ENCODE data around the gene PEX1.
"Not testable (repeated sequence)": the region's sequence is repeated elsewhere in the genome, so short reads cannot be mapped to it uniquely, and the experiment has no call there.

The PEX1 gene

DNA sequence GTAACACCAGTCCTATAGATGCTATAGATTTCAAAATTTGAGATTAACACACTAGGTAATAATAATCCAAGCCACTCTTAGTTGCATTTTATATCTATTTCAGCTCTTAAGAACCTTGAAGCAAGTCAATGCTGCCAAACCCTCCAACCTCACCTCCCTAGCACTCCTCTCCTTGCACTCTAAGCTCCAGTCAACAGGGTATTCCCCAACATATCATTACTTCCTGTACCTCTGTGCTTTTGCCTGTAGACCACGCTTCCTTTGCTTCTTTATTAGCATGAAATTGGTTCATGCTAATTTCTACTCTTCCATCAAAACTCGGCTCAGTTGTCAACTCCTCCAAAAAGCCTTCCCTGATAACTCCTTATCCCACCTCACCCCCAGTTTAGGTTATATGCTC is 24.6 kb downstream of the PEX1 start:
- DNase-seq = no peak

DNA sequence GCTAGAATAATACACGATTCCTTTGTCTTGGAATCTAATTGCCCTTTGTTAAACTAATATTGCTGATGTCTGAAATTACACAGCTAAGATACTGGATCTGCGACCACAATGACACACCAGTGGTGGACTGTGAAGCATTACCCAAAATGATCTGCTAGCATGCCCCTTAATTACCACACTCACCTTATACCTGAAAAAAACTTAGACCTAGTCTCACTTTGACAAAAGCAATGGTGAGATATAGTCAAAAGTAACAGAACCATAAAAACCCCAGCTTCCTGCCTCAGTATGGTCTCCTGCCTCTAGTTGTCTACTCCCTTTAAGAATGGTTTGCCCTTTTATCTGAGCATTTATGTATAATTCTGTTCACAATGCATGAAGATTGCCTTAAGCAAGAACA is 29.8 kb downstream of the PEX1 start:
- DNase-seq = no peak

DNA sequence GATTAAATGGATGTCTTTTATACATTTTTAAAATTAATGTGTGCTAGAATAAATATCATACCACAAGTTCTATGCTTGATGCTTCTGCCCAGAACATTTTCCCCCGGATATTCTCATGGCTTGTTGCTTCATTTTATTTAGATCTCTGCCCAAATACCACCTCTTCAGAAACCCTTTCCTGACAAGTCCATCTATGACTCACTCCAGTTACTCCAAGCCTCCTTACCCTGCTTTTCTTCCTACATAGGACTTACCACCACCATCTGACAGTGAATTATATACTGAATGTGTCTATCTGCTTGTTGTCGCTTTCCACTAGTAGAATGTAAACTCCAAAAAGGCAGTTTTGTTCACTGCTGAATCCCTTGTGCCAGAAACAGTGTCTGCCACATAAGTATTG is 31.4 kb downstream of the PEX1 start:
- DNase-seq = no peak

DNA sequence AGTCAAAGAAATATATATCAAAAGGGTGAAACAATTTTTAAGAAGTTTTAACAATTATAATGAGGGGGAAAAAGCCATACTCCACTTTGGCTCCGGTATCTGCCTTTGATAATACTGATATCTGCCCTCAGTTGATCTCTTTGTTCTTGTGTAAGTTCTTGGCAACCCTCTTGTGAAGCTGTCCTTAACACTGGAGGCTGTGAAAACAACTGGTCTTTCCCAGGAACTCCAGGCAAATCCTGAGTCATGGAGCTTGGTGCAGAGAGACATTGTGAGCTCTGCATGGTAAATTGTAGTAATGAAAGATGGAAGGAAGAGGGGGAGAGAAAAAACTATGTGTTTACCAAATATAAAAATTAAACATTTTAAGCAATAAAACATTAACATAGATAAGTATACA is 38.7 kb downstream of the PEX1 start:
- DNase-seq = no peak

DNA sequence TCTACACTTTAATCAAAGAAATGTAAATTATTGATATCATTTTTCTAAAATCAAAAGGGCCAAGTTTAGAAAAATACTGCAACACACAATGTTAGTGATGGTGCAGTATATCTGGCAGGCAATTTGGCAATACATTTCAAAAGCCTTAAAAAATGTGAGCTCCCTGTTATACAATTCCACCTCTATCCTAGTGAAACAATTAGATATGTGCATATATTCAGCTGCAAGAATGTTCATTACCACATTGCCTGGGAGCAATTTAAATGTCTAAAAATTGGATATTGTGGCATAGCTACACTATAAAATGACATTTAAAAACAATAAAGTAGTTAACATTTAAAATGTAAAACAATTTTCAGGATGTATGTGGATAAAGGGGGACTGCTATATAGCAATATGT is 40.5 kb downstream of the PEX1 start:
- DNase-seq = no peak

DNA sequence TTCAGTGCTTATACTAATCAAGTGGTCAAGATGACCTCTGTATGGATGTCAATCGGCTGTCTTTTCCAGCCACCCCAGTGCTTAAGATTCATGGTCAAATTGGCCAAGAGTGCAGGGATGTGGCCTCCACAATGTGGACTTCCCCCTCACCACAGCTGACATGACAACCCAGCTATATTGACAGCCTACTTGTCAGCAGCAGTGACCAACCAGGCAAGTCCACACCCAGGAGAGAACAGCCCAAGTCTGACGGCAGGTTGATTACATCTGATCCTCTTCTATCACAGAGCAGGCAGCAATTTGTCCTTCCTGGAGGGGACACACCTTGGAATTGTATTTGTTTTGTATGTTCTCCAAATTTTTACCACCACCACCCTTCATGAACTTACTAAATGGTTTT is 42.3 kb downstream of the PEX1 start:
- DNase-seq = no peak

DNA sequence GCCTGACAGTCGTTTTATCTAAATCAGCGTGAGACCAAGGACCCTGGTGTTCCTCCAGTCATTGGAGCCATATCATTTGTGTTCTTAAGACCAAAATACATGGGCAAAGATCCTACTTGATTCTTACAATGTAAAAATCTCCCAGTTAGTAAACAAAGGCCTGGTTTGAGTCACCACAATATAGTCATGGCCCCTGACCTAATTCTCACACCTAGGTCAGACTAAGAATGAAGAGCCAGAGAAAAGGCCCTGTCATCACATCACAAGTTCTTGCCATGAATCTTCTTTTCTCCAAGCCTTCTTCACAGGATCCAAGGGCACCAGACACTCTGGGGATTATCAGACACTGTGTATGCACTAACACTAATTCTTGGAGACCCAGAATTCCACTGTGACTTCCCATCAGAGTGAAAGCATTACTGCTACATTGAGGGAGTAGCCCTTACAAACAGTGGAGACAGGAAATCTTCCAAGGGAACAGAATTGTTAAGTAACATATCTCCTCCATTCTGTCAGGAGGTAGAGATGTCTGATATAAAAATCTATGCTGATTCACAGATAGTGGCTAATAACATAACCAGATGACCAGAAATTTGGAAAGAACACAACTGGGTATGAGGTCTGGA is 42.9 kb downstream of the PEX1 start:
- no peak for DNase-seq

DNA sequence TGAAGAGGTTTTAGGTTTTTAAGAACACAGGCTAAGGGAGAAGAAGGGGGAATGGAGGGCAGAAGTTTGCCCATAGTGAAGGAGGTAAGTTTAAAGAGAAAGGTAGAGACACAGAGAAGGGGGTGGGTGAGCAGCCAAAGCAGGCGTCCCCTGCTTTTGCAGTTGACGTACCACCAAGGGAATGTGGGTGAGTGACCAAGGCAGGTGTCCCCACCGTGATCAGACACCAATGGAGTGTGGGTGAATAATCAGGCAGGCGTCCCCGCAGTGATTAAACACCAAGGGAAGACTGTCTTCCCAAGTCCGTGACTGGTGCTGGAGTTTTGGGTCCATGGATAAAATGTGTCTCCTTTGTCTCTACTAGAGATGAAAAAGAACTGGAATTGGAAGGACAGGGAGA is 44.1 kb downstream of the PEX1 start:
- DNase-seq = not testable (repeated sequence)

DNA sequence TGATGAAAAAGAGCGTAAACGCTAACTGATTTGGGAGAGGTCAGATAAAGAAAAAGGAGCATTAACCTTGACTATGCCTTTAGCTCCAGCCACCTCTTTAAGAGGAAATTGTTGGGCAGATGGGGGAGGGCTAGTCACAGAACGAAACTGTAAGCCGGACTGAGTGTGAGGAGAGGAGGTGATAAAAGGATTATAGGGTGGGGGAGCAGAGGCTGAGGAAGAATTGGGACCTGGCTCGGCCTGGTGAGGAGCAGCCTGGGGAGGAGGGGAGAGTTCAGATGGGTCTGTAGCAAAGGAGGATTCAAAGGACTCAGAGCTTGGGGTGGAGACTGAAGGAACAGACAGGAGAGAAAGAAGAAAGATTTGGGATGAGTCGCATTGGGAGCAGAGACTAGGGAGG is 44.7 kb downstream of the PEX1 start:
- DNase-seq = not testable (repeated sequence)

DNA sequence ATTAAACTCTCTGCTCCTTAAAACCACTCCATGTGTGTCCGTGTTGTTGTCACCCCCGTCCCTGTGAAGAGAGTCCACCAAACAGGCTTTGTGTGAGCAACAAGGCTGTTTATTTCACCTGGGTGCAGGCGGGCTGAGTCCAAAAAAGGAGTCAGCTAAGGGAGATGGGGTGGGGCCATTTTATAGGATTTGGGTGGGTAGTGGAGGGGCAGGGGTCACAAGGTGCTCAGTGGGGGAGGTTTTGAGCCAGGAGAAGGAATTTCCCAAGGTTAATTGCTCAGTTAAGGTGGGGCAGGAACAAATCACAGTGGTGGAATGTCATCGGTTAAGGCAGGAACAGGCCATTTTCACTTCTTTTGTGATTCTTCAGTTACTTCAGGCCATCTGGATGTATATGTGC is 49.2 kb downstream of the PEX1 start:
- DNase-seq = not testable (repeated sequence)

DNA sequence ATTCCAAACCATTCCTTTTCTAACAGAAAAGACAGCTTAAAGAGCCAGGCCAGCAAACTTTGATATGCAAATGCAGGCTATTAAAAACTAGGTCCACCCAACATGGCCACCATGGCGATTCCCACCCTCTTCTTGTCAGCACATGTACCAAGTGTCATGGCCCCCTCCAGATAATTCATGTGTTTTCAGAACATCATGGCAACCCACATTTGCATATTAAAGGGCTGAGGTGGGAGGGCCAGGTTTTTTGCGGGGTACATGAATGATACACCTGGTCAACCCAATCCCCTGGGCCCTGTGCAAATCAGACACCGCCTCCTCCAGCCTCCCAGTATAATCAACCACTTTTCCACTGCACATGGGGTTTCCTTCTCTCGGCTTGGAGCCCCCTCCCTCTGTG is 49.6 kb downstream of the PEX1 start:
- DNase-seq = no peak

DNA sequence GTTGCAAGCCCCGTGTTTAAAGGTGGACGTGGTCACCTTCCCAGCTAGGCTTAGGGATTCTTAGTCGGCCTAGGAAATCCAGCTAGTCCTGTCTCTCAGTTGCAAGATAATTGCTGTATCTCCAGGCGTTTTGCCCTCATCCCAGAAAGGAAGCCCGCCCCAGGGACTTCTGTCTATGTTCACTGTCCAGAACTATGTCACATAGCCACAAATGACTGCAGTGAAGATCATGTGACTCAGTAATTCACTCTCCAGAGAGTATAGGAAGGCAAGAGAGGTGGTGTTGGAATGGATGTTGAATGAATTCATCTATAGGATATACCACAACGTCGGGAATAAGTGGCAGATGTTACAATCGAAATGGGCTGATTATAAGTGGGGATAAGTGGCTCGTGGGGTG is 50.2 kb downstream of the PEX1 start:
- DNase-seq = no peak

DNA sequence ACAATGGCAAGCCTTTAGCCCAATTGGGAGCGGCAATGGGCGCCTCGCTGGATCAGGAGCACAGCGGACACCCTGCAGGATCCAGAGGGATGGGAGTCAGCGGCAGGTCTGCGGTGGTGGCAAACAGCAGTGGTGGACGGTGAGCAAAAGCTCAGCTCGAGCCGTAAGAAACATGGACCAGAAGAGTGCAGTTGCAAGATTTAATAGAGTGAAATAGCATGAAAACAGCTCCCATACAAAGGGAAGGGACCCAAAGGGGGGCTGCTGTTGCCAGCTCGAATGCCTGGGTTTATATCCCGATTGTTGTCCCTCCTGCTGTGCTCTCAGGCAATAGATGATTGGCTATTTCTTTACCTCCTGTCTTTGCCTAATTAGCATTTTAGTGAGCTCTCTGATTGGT is 50.6 kb downstream of the PEX1 start, which contains the start of gene ERVW-1:
Gene ERVW-1, minus strand, starts transcription at position 266 of the 400 bp plus-strand sequence. CDS start 7,565 bp downstream, outside the sequence.
- DNase-seq = not testable (repeated sequence)

DNA sequence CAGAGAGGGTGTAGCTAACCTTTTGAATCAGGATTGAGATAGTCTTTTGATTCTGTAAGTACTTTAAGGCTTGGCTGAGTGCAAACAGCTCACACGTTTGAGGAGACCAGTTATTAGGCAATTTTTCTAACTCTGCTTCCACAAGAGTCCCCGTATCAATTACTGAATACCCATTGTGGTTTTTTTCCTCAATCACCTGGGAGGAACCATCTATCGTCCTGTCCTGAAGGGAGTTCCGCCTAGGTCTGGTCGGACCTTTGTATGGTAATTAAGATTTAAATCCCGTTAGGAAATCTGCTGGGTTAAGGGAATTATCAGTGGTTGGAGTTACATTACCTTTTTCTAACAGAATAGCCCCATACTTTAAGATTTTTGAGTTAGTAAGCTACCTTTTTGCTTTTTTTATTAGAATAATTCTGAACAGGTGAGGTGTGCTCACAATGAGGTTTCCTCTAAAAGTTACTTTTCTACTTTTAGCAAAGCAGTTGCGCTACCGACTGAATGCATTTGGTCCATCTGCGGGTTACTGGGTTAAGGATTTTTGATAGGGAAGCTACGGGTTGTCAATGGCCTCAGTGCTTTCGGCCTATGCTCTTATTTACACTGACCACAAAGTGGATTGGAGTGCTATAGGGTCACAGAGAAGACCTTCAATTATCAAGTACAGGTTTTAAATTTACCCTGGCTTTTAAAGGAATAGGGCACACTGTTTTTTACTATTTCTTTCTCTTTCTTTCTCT is 52.3 kb downstream of the PEX1 start:
- not testable (repeated sequence) for DNase-seq

DNA sequence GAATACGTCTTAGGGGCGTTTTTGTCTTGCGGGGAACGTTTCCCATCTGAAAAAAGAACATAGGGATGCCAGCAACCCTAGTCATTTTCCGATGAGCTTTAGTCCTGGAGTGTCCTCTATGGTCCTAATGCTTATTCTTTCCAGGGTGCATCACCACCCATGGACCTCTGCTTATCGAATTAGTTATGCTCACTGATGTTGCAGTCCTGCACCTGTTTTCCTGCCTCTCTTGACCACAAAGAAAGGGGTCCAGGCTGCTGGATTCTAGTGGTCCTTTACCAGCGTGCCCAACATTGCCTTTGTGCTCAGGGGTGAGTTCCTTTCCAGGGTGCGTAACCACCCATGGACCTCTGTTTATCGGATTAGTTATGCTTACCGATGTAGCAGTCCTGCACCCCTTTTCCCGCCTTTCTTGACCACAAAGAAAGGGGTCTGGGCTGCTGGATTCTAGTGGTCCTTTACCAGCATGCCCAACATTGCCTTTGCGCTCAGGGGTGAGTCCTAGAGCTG is 53.0 kb downstream of the PEX1 start:
- not testable (repeated sequence) for DNase-seq

DNA sequence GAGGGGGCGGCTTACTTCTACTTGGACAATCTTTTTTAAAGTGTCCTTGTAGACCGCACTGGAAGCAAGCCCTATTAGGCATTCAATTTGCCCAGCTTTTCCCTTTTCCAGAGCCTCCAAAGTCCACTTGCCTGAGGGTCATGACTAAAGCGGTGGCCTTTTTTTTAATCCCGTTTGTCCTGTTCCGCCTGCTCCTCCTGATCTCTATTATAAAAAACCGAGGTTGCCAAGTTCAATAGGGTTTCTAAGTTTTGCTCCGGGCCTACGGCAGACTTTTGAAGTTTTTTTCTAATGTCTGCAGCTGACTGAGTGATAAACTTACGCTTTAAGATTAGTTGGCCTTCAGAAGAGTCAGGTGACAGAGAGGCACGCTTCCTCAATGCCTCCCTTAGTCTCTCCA is 54.3 kb downstream of the PEX1 start:
- DNase-seq = not testable (repeated sequence)

DNA sequence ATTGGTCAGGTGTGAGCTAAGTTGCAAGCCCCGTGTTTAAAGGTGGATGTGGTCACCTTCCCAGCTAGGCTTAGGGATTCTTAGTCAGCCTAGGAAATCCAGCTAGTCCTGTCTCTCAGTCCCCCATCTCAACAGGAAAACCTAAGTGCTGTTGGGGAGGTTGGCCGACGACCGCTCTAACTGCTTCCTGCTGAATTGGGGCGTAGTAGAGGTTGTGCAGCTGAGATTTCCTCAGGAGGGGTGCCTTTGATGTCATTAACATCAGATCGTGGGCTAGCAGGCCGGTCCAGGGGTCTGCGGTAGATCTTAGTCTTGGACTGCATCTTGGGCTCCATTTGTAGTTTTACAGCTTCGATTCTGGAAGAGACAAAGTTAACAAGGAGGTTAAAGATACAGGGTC is 59.7 kb downstream of the PEX1 start:
- DNase-seq = not testable (repeated sequence)

DNA sequence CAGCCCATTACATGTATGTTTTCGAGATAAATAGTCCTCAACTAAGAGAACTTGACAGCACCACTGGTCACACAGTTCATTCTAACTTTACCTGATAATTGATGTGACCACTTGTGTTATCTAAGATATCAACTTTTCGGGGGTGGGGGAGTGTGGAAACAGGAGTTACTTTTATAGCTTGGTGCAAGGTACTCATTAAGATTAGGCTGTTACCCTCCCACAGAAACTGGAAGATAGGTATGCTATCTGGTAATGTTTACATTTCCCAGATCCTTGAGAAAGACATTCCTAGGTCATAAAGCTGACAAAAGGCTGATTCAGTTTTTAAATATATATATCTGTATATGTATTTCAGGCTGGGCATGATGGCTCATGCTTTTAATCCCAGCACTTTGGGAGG is 61.6 kb downstream of the PEX1 start:
- no peak for DNase-seq

DNA sequence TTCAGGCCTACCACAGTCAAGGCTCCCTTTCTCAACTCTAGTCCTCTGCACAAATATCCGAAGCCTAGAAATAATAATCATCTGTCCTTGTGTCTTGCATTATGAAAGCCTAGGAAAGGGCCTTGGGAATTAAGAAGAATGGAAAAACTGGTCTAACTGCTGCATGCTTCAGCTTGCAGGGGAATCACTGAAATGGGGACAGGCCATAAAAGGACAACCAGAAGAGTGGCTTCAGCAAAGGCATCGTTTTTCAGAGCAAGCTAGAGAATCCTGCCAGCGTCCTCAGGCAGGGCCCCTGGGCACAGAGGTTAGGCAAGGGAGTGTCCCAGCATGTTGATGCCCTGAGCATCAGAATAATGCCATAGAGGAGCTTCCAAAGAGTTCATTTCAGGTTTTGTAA is 63.8 kb downstream of the PEX1 start:
- DNase-seq = no peak

DNA sequence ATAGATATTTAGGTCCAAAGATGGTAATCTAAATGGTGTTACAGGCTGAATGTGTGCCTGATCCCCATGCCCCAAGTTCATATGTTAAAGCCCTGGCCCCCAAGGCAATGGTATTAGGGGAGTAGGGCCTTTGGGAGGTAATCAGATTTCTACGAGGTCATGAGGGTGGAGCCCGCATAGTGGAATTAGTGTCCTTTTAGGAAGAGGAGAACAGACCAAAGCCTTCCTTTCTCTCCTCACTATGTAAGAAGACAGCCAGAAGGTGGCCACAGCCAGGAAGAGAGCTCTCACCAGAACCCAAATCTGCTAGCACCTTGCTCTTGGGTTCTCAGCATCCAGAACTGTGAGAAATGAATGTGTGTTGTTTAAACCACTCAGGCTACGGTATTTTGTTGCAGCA is 65.8 kb downstream of the PEX1 start:
- no peak for DNase-seq

DNA sequence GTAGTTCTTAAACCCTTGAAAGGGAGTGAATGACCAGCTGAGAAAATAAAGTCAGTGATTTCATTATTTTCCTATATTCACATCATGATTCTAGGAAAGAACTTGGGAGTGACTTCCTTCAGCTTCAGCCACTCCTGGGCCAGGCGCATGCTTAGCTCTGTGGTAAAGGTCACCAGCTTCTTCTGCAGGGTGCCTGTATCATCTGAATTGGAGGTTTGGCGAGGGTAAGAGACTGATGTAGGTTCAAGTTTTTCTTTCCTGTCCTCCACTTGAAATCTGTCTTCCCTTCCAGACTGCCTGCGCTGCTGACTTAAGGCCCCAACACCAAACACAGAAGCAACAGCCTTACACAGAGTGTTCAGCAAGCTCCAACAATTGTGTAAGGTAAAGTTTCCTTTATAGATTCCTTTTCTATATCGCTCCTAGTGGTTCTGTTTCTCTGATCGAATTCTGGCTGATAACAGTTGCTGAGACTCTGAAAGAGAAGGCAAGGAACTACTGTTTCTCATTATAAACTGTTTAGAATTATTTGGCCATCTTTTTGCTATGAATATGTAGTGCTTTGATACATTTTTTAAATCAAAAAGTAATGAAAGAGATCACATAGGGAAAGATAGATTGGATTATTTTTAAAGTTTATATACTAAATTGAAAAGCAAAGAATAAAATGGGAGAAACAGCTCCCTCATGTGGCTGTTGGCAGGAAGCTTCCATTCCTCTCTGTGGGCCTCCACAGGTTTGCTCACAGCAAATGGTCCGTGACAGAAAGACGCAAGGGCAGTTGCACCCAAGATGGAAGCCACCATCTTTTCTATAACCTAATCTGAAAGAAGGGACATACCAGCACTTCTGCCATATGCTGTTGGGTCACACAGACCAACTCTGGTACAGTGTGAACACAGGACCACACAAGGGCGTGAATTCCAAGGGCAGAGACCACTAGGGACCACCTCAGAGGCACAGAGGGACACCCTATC is 67.0 kb downstream of the PEX1 start:
- DNase-seq = peak; percentile 71 to 78

DNA sequence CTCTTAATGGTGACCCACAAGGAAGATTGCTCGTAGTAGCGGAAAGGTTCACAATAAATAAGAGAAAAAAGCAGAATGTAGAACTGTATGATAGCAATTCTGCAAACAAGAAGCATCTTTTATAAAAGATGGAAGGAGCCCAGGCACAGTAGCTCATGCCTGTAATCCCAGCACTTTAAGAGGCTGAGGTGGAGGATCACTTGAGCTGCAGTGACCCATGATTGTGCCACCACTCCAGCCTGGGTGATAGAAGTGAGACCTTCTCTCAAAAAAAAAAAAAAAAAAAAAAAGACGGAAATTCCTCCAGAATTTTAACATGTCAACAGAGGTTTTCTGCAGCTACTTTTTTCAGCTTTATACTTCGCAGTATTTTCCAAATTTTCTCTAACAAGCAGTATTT is 67.8 kb downstream of the PEX1 start:
- DNase-seq = no peak

DNA sequence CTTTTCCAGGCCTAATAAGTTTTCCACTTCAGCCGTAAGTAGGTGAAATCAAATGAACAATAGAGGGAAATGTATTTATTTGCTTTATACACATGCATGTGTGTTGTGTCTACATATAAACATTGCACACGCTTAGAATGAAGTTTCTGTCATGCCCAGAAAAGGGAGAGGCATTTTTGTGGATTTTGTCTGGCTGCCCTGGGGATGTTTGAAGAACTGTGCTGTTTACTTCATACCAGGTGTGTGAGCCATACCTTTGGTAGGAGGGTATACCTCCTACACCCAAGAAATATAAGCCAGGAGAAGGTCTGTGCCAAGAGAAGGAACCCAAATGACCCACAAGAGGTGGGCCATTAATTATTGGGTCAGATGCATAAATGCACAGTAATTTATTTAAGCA is 68.2 kb downstream of the PEX1 start:
- no peak for DNase-seq

All from NCI-H2081 (cell line).